GM18499 (cell line): ENCODE results near the gene AOPEP.

Source experiments
- ATAC-seq: cut with Tn5 transposase; IDR thresholded peaks from one replicate; pipeline ENCODE4 v1.9.1; 2021; ENCODE audit warnings: moderate number of reproducible peaks; ENCODE audit not compliant: insufficient read depth, unreplicated experiment

AOPEP gene

DNA sequence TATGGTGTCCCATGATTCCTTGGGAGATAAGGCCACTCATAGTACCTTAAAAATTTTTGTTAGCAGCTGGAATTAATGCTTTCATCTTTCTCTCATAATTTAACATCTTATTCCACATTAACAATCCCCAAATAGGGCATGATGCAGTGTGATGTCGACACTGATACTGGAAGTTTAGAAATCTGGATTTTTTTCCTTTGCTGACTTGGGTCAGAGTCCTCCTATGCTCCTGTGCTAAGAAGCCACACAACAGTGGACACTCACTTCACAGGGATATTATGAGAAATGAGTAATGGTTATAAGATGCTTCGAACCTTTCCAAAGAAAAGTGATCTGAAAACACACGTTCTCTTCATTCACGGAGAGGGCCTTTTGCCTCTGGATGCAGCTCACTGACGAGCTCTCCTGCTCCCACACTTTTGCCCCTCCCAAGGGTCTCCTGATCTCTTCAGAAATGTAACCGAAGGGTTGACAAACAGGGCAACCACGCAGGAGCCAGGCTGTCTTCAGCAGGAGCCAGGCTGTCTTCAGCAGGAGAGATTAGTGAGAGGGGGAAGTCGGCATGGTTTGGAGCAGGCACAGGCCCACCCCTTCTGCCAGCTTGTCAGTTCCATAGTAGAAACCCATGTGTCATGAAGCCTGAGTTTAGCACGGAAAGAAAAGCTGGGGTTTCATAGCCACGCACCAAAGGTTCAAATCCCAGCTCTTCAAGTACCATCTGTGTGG is 247.8 kb downstream of the AOPEP start:
- no peak for ATAC-seq

DNA sequence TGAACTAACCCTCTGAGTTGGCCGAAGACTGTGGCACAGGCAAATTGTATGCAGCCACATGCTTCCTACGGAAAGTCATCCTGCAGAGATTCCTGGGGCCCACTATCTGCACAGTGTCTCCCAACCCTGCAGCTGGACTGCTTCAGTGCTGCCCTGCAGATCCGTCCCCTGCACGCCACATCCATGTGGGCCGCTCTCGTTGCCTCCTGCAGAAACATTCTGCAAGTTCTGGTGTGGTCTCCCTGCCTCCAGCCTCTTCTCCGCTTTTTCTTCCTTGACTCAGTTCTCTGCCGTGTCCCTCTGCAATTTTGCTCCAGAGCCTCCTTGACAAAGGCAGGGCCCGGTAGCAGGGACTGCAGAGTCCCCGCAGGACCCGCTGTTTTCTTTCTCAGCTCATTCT is 249.0 kb downstream of the AOPEP start:
- no peak for ATAC-seq

DNA sequence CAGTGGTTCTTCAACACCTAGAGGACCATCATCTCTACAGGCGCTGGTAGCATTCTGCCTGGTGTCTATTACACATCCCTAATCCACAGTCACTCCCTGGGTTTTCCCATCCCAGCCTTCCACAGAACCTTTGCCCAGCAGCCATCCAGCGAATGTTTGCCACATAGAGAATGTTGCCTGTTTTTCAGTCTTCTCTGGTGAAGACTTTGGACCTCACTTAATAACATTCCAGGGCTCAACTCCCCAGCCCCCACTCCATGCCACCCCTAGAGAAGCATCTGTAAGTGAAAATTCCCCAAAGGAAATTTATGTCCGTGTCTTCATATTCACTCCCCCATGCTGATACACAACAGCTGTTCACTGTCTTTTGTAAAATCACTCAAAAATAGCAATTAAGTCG is 249.6 kb downstream of the AOPEP start:
- no peak for ATAC-seq

DNA sequence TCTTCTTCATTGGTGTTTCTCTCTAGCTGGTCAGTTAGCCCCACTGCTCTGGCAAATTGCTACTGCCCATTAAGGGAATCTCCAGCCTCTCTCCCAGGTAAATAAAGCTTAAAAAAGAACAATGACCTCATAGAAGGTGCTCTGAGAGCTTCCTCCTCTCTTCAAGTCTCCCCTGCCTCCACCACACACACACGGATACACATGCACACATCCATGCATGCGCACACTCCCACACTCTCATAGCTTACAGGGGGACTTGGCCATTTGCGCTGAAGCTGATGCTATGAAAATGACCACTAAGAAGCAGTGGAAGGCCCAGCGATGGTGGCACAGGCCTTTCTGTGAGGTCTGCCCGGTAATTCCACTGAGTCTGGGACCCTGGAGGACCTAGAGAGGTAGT is 250.9 kb downstream of the AOPEP start:
- ATAC-seq, result no peak

DNA sequence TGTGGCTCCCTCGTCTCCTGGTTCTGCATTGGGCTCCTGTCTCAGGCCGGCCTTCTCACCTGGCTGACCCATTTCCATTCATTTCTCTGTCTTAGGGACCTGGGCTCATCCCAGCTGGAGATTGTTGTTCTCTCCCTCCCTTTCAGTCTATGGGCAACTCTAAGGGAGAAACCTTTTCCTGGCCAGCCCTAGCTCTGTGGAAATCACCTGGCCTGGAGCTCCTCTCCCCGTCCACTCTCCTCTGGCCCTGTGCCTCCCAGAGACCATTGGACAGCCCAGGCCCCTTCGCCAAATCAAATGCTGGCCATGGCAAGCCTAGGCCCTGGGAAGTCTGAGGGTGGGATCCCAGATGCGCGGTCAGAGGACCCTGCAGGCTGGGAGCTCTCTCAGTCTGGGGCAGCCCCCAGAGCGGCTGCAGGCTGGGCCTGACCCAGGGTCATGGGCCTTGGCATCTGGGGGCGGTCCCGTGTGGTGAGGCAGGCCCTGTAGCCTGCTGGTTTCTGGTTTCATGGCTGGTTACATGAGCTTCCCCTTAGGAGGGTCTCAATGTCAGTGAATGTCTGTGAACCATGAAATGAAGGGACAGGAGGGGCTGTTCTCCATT is 253.5 kb downstream of the AOPEP start:
- no peak for ATAC-seq

DNA sequence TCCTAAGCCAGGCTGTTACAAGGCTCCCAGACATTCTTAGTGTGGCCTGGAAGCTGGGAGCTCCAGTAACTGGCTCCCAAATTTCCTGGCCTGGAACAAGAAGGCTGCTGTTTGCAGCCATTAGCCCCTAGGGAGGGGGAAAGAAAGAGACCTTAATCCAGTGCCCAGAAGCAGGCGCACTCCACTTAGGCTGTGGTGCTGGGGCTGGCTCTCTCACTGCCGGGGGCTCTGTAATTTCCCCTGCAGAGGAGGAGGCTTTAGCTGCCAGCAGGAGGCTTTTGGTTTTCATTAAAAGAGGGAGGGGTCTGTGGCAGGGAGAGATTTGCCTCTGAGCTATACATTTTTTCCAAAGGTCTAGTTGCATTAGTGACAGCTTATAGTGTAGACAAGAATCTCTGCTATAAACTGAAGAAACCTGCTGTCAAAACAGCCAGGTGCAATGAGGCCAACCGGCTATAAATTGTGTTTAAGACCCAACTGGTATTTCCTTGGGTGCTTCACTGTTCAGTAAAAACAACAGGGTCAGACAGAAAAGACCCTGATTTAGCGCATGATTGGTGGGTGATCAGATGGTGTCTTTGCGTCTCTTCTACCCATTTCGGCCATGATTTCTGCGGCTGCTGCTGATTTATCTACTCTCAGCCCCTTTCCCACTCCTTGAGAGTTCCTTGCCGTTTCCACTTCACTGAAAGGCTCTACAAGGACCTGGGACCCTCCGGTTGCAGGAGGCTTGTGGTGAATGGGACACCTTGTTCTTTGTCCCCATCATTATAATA is 254.6 kb downstream of the AOPEP start:
- ATAC-seq, result no peak

DNA sequence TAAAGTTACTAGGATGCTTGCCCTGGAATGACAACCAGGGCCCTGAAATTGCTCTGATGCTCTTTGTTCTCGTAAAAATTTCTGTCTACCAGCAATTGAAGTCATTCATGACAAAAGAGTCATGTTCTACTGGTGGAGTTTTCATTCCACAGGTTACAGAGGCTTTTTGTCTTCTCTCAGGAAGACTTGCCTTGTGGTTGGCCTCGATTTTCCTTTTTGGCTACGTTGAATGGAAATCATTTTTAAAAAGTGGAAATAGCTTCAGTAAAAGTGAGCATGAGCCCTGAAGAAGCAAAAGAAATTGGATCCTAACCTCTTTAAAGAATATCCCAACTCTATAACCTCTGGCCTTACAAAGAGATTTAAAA is 255.2 kb downstream of the AOPEP start:
- no peak for ATAC-seq

DNA sequence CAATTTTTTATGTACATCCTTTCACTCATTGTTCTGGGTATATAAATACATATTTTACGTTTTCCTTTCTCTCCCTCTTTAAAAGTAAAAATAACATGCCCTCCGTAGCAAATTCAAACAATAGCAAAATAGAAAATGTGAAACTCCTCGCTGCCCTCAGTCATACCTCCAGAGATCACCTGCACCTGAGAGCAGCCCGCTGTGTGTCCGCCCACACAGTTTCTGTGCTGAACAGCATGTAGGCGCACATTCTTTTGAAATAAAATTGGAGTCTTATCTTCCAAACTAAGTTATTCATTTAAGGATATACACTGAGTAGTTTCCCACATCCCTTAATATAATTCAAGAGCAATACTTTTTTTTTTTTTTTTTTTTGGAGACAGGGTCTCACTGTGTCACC is 255.7 kb downstream of the AOPEP start:
- no peak for ATAC-seq

DNA sequence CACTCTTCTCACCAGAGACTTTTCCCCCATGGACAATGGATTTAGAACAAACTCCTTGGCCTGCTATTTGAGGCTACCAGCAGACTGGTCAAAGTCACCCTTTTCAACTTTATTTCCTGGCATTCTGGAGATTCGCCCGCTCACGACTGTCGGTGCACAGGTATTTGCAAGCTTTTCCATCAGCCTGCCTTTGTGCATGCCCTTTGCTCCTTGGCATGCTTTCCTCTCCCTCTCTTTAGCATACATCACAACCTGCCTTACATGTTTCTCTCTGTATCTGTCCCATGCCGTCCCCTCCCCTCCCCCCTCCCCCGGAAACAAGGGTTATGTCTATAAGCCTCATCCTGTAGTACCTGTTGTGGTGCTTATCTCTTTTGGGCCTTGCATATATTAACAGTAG is 257.1 kb downstream of the AOPEP start:
- no peak for ATAC-seq

DNA sequence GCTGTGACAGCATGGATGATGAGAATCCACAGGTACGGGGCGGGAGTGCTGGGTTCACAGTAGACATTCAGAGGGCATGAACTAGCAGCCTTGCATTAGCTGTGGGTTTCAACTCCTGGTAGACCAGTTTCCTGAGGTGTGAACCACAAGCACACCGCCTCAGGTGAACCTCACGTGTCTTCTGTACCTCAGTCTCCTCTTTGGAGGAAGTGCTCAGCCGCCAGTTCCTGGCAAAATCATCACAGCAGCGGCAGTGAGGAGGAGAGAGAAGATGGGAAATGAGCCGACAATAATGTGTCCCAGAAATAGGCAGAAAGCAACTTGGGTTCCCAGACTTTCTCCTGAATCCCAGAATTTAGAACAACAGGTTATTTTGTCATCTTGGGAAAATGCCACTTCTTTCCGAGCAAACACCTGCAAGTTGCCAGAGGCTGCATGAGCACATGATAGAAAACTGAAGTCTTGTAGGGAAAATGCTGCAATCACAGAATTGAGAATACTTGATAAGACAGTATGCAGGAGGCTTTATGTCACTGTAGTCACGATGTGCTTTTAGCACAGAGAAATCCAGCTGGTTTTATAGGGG is 258.5 kb downstream of the AOPEP start:
- ATAC-seq, result no peak

DNA sequence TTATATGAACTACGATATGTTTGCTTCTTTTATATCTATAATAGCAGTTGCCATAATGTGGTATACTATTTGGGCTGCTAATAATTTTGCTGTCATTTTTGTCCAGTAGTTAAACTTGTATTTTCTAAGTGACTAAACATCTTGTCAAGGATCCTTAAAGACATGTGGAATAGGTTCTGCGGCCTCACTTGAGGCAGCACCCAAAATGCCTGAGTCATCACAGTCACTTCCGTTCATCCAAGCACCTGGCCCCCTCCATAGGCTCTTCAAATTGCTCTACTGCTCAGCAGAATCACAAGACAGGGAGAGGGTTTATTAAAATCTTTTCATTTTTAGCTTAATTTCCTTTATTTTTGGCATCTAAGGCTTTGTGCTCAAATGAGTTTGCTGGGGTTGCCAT is 259.1 kb downstream of the AOPEP start:
- ATAC-seq, result no peak

DNA sequence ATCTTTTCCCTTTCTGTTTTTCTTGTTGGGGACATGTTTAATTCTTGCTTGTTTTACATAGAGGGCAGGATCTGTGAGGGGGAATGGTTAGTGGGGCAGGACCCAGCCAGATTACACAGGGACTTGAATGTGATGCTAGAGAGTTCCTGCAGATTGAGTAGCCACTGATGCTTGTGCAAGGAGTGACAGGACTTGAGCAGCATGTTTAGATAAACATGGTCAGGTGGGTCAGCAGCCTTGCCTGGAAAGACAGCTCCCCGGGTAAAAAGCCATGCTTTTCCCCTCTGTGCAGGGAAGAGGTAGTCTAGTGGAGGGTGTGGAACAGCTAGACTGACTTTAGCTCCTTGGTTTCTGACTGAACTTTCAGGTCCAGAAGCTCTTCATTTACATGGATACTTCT is 261.2 kb downstream of the AOPEP start:
- ATAC-seq, result no peak

DNA sequence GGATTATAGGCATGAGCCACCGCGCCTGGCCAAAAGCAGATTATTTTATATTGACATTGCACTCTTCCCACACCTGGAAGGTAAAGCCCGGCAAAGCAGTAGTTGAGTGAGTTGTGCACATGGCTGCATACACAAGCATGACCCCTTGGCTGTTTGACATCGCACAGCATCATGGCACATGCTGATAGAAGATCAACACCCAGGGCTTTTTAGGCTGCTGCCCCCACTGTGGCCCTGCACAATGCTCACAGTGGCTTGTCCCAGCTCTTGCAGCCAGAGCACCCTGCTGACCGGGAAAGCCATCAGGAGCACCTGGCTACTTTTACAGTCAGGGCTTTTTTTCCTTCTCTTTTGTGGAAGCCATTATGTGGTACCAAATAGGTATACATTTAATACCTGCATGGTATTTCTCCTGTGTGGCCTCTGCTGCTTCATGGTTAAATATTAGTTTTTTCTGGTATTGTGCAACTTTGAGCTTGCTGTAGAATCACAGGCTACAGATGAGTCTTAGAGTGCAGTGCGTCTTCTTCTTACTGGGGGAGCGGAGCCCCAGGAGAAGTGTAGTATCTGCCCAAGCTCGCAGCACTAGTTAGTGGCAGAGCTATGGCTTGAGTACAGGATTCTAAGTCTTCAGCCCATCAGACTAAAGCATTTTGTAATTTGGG is 264.5 kb downstream of the AOPEP start:
- no peak for ATAC-seq

DNA sequence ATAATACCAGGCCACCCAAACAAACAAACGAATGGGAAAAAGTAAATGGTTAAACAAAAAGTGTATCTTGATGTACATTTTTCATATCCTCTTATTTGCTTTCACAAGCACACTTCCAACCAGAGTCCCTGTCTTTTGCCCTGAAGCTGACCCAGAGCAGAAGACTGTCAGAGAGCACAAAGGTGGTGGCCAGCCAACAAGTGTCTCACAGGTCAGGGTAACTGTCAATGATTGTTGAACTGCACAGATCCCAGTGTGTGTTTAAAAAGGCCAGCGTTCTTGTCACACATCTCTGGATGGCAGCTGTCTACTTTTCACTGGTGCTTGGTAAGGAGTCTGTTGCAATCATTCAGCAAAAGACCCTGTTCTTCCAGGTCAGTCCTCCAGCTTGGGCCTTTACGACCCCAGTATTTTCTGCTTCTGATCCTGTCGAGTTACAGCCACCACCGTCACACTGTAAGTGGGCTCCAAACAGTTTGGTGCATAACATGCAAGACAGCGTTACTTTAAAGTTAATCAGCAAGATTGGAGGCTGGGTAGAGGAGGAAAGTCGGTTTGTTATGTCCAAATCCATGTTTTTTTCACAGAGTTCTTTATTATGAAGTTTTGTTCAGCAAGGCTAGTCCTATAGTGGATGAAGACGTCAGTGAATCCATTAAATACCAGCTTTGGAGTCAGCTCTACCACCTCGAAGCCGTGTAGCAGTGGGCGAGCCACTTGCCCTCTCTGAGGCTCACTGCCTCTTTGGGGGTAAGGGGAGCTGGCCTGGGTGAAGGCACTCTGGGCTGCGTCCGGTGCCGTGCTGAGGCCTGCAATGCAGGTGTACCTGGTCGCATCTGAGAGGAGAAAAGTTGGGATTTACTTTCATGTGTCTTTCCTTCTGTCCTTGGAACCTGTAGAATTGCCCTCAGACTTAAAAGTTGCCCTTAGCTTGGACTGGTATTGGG is 265.7 kb downstream of the AOPEP start:
- ATAC-seq, result no peak

DNA sequence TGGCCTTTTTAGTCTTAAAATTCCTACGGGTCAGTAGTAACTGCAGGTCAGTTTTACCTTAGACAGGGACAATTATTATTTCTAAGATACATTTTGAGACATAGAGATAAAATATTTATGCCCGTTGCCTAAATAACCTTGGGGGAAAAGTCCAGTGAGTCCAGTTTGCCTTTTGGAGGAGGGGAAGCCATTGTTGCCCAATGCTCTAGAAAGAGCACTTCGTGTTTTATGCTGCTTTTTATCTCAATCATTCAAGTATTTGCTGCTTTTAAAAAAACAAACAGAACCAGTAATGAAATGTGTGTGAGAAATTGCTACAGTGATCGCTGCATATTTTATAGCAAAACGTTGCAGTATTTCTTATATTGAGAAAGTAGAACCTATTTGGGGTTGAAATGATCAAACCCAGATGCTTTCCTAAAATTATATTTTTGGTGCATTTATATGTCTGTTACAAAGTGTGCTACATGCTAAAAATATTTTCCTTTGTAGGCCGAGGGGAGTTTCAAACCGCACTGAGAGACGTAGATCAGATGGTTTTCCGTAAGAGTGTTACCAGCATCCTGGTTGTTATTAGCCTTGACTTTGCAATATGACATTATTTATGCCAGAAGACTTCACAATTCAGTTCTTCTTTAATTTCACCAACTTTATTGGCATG is 266.8 kb downstream of the AOPEP start:
- ATAC-seq, result no peak

DNA sequence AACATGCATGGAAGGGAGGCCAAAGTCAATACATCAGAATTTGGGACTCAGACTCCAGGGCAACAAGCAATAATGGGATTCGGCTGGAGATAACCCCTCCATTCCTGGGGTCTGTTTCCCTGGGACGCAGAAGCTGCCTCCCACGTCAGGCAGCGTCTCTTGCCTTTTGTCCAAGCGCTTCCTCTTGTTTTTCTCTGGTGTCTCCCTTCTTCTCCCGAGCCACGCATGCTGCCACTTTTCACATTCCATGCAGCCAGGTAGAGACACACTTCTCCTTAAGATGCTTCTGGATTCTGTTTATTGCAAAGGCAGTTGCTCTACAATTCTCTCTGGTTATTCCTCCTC is 267.3 kb downstream of the AOPEP start:
- no peak for ATAC-seq

DNA sequence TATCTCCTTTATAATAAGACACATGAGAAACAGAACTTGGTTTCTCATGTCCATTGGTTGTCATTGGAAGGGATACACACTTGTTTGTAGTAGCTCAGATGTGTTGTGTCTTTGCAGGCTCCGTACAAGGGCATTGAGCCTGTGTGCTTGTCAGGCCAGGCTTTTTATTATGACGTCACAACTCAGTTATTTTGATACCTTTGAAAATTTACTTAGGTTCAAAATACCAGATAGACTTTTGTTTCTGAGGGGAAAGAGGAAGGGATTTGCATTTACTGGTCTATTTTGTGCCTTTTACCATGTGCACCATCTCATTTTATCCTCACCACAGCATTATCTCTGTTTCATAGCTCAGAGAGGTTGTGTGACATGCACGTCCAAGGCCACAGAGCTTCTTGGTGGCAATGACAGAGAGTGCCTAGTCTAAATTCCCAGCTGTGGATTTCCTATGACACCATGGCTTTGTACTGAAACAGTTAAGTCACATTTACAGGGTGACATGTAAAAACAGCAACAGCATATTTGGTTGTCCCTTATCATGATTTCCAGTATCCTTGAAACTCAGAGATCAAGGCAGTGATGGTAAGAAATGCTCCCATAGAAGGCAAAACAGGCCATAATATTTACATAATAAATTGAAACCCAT is 268.7 kb downstream of the AOPEP start:
- ATAC-seq, result no peak

DNA sequence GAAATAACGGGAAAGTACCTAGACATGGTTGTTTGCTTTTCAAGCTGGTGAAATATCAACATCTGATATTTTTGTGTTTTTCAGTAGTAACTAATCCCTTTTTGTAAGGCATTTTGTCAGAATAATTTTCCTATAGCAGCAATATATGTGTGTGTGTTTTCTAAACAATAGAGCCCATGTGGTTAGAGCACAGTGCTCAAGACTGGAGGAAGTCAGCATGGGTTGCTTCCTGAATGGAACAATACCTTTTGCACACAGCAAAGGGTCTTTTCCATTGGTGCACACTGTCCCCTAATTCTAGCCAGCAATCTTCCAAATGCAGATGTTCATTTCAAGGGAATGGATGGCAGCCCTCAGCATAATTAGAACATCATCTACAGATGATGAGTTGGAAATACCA is 270.1 kb downstream of the AOPEP start:
- ATAC-seq, result no peak

DNA sequence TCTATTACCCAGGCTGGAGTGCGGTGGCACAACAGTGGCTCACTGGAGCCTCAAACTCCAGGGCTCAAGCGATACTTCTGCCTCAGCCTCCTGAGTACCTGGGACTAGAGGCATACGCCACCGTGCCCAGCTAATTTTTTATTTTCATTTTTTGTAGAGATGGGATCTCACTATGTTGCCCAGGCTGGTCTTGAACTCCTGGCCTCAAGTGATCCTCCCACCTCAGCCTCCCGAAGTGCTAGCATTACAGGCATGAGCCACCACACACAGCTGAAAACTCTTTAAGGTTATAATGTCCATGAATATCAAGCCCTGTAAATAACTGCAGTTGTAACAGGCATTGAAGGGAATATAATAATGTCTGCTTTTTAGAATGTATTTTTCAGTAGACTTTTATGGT is 271.2 kb downstream of the AOPEP start:
- ATAC-seq, result no peak
